ENCODE results near the gene ANKRD44.

Gene ANKRD44

GRCh38 chr2:197236159-197236558 is 74.4 kb downstream of the ANKRD44 start:
- no peak overlapping the region for H3K4me2 ChIP-seq (ENCODE audit: low read depth, low read length, poor library complexity, severe bottlenecking)
- TF ChIP-seq CTCF (conservative IDR thresholded peaks at IDR 0.05; ENCODE audit: low read length) = no peak
- no peak for TF ChIP-seq EZH2phosphoT487 (IDR thresholded peaks at IDR 0.05; ENCODE audit: borderline replicate concordance)

GRCh38 chr2:197235711-197236110 is 74.9 kb downstream of the ANKRD44 start:
- TF ChIP-seq EZH2phosphoT487 (IDR thresholded peaks at IDR 0.05; ENCODE audit: borderline replicate concordance) (no peak), CTCF (conservative IDR thresholded peaks at IDR 0.05; ENCODE audit: low read length) (no peak)
- Histone ChIP-seq H3K9me3 (ENCODE audit: insufficient read depth, low read depth, low read length) (no peaks in the 10 kb centered on the region), H3K9me2 (replicated peaks; ENCODE audit: low read depth, low read length) (no peaks in the 10 kb centered on the region), H3K4me1 (ENCODE audit: insufficient read depth, low read length, poor library complexity, severe bottlenecking) (peaks cover 29% of the 10 kb centered on the region), H4K20me1 (ENCODE audit: insufficient read depth, low read length, poor library complexity, severe bottlenecking) (no peaks in the 10 kb centered on the region), H3K9ac (ENCODE audit: low read depth, low read length, poor library complexity, severe bottlenecking) (no peak overlapping the region), H3K4me3 (ENCODE audit: low read length, poor library complexity, severe bottlenecking) (no peak overlapping the region), H3K27me3 (ENCODE audit: insufficient read depth, low read length, poor library complexity, severe bottlenecking) (no peaks in the 10 kb centered on the region), H3K36me3 (ENCODE audit: insufficient read depth, low read length) (no peaks in the 10 kb centered on the region), H3K79me2 (ENCODE audit: insufficient read depth, low read length) (peaks cover 89% of the 10 kb centered on the region), H2AFZ (ENCODE audit: low read length) (no peak overlapping the region), H3K4me2 (ENCODE audit: low read depth, low read length, poor library complexity, severe bottlenecking) (no peak overlapping the region), H3F3A (ENCODE audit: low read depth) (peaks cover 5% of the 10 kb centered on the region; the same call in 1 of the 2 replicates)

More at GRCh38 chr2:197236159-197236558, 74.4 kb downstream of the ANKRD44 start:
- Histone ChIP-seq H3K4me1 (ENCODE audit: insufficient read depth, low read length, poor library complexity, severe bottlenecking) (peaks cover 32% of the 10 kb centered on the region), H3K9ac (ENCODE audit: low read depth, low read length, poor library complexity, severe bottlenecking) (no peak overlapping the region), H2AFZ (ENCODE audit: low read length) (no peak overlapping the region), H3K36me3 (ENCODE audit: insufficient read depth, low read length) (no peaks in the 10 kb centered on the region), H4K20me1 (ENCODE audit: insufficient read depth, low read length, poor library complexity, severe bottlenecking) (no peaks in the 10 kb centered on the region), H3K27me3 (ENCODE audit: insufficient read depth, low read length, poor library complexity, severe bottlenecking) (no peaks in the 10 kb centered on the region), H3K79me2 (ENCODE audit: insufficient read depth, low read length) (peaks cover 89% of the 10 kb centered on the region), H3K4me3 (ENCODE audit: low read length, poor library complexity, severe bottlenecking) (no peak overlapping the region), H3K9me2 (replicated peaks; ENCODE audit: low read depth, low read length) (no peaks in the 10 kb centered on the region), H3K9me3 (ENCODE audit: insufficient read depth, low read depth, low read length) (no peaks in the 10 kb centered on the region), H3F3A (ENCODE audit: low read depth) (peaks cover 8% of the 10 kb centered on the region; the same call in 1 of the 2 replicates)

- Histone ChIP-seq H3K9ac (ENCODE audit: low read depth, low read length, poor library complexity, severe bottlenecking) (no peak overlapping the region), H3K36me3 (ENCODE audit: insufficient read depth, low read length) (no peaks in the 10 kb centered on the region), H3K4me3 (ENCODE audit: low read length, poor library complexity, severe bottlenecking) (no peak overlapping the region), H3K4me2 (ENCODE audit: low read depth, low read length, poor library complexity, severe bottlenecking) (no peak overlapping the region), H3K9me3 (ENCODE audit: insufficient read depth, low read depth, low read length) (no peaks in the 10 kb centered on the region), H3K27me3 (ENCODE audit: insufficient read depth, low read length, poor library complexity, severe bottlenecking) (no peaks in the 10 kb centered on the region), H2AFZ (ENCODE audit: low read length) (no peak overlapping the region), H3K79me2 (ENCODE audit: insufficient read depth, low read length) (peaks cover 89% of the 10 kb centered on the region), H3K4me1 (ENCODE audit: insufficient read depth, low read length, poor library complexity, severe bottlenecking) (peaks cover 30% of the 10 kb centered on the region), H3K9me2 (replicated peaks; ENCODE audit: low read depth, low read length) (no peaks in the 10 kb centered on the region), H4K20me1 (ENCODE audit: insufficient read depth, low read length, poor library complexity, severe bottlenecking) (no peaks in the 10 kb centered on the region), H3F3A (ENCODE audit: low read depth) (no peaks in the 10 kb centered on the region)
- TF ChIP-seq EZH2phosphoT487 (IDR thresholded peaks at IDR 0.05; ENCODE audit: borderline replicate concordance) (no peak), CTCF (conservative IDR thresholded peaks at IDR 0.05; ENCODE audit: low read length) (no peak)
Observed at GRCh38 chr2:197234671-197235191, 75.8 kb downstream of the ANKRD44 start.
